GM11168 (cell line): ENCODE results near the gene NTSR2.

Experiments used
- in situ Hi-C: fragments of 300-500 bp; cut with MboI; formaldehyde crosslinking; loops from one replicate; pipeline ENCODE4 v1.12.0; 2022; ENCODE audit warnings: low sequenced_read_pairs; ENCODE audit not compliant: unreplicated experiment

Gene NTSR2, protein sequence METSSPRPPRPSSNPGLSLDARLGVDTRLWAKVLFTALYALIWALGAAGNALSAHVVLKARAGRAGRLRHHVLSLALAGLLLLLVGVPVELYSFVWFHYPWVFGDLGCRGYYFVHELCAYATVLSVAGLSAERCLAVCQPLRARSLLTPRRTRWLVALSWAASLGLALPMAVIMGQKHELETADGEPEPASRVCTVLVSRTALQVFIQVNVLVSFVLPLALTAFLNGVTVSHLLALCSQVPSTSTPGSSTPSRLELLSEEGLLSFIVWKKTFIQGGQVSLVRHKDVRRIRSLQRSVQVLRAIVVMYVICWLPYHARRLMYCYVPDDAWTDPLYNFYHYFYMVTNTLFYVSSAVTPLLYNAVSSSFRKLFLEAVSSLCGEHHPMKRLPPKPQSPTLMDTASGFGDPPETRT

DNA sequence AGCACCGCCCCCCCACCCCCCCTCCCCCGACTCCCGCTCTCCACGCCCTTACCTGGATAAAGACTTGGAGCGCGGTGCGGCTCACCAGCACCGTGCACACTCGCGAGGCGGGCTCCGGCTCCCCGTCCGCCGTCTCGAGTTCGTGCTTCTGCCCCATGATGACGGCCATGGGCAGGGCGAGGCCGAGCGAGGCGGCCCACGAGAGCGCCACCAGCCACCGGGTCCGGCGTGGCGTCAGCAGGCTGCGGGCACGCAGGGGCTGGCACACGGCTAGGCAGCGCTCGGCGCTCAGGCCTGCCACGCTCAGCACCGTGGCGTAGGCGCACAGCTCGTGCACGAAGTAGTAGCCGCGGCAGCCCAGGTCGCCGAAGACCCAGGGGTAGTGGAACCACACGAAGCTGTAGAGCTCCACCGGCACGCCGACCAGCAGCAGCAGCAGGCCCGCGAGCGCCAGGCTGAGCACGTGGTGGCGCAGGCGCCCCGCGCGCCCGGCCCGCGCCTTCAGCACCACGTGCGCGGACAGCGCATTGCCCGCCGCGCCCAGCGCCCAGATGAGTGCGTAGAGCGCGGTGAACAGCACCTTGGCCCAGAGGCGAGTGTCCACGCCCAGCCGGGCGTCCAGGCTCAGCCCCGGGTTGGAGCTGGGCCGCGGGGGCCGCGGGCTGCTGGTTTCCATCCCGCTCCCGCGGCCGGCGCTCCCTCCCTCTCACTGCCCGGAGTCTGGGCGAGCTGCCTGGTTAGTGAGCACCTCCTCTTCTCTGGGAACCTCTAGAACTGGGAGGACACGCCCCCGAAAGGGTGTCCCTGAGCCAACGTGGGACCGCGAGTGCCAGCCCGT, at the start of gene NTSR2:
NTSR2 (minus strand) TSS at position 742 of the 838 bp plus-strand sequence; CDS start at position 676, 66 bp downstream.
- in situ Hi-C loops: no loop called here

DNA sequence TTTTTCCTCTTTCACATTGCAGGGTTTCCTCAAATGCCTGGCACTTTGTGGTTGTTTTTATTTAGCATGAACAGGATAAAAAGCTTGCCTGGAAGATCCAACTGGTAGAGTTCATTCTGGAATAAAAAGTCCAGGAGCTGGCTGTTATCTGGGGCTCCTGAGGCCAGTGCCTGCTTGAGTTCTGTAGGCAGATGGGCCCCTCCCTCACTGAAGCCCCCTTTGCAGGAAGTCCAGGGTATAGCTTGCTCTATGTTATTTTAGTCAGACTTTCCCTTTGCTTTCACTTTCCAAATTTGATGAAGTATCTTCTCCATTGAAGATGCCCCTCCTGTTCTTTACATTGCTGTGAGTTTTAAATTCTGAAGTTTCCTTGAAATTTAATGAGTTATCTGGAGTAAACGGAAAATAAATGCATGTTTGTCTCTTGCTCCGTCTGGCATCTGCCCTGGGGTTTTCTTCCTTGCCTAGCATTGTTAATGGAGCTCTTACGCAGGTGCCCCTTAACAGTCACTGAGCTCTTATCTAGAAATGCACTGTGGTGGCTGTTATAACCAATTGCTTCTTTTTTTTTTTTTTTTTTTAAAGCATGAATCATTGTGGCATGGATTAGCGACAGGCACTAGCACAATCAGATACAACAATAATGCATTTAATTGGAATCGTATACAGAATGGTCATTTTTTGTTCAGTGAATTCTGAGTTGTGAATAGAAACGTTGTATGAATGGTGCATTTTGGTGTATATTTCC, 49.4 kb upstream of the NTSR2 start:
- in situ Hi-C loops: no loop called here

DNA sequence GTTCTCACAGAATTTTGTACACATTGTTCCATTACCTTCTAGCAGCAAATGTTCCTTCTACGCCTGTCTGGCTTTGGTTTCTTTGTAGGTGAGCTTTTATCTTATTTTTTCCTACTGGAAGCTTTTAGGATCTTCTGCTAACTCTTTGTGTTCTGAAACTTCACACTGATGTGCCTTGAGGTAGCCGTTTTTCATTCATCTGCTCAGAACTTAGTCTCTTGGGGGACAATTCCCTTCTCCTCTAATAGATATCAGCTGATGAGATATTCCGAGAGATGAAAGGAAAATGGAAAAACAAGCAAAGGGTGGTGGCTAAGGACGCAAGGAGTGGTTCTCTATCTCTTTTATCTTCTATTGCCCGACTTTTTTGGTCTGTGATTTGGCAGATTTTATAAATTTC, 48.6 kb upstream of the NTSR2 start:
- in situ Hi-C loops: no loop called here

DNA sequence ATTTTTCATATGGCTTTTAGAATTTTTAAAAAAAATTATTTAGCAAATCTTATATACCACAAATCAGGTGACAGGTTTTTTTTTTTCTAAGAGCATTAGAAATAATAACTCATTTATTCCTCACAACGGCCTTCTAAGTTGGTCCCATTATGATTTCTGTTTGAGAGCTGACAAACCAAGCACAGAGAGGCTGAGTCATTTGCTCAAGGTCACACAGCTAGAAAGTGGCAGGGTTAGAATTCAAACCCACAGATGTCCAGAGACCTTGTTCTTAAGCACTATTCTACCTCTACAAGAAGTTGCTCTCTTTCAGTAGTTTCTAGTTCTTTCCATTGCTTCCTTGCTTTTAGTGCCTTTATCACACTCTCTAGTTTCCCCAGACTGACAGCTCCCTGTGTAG, 47.6 kb upstream of the NTSR2 start:
- in situ Hi-C loops: no loop called here

DNA sequence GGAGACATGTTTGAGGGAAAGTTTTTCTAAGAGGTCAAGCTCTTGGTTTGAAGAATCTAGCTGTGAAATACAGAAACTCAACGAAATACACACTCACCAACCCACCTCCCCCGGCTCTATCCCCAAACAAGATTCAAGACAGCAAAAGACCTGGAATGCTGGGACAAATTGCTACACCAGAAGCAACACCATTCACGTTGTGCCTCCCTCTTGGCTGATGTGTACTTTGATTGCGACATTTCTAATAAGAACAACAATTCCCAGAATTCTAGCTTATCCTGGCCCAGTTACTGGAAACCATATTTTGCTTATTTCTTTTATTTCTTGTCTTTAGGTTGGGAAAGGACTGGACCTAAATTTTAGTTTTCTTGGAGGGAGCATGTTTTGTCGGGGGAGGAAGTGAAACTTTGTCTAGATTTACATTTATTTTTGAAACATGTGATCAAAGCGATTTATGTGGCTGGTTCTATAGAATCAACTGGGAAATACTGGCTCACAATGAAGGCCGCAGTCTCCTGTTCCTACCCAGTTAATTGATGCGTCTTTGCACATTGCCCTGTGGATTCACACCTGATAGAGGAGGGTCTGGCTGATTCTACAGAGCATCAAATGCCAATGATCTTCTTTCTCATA, 46.8 kb upstream of the NTSR2 start:
- in situ Hi-C loops: no loop called here

DNA sequence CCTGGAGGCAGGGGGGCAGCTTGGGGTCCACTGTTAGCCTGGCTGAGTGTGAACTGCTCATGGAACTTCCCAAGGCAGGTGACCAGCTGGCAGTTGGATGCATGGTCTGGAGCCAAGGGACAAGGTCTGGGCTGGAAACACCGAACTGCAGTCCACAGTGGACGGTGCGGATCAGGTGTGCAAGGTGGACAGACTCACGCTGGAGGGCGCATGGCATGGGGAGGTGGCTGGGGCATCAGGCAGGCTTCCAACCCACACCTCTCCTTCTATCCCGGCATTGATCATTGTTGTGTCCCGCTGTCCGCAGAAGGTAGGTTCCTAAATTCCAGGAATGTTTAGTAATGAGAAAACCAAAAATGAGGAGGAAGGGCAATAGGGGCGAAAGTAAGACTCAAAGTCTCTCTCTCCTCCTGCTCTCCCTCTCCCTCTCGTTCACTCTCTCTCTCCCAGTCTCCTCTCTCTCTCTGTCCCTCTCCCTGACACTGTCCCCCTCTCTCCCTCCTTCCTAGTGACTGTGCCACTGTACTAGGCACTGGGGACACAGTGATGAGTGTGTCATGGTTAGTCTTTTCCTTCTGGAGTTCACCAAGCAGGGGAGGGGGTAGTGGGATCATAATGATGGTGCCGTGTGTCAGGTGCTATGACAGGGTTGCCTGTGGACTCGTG, 46.1 kb upstream of the NTSR2 start:
- in situ Hi-C loops: no loop called here

DNA sequence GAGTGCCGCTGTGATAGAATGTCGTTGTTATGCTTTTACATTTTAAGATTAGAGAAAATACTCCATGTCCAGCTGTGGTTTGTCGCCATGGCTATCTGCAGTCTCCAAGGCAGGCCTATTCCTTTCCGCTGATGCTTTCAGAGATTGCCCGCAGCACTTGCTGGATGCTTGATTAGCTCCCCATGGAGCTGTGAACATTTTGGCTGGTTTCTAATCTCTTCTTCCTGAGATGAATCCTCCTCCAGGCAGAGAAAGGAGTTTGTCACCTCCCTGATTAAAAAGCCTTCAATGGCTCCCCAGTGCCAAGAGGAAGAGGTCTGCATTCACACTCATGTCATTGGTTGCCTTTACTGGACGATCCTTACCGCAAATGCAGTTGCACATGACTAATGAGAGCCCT, 43.8 kb upstream of the NTSR2 start:
- in situ Hi-C loops: no loop called here

DNA sequence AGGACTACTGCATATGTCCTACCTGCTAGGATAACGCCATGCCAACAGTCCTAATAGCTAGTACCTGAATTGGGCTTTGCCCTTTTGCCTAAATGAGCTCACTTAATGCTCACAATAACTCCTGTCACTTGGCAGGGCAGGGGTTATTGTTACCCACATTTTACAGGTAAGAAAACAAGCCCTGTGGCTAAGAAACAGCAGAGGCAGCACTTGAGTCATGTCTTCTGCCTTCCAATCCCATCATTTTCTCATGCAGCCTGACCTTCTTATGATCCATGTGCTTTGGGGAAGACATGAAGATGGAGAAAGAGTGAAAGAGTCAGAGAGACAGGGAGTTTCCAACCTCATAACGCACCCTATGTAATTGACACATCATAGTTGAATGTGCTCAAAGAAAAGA, 42.9 kb upstream of the NTSR2 start:
- in situ Hi-C loops: no loop called here

DNA sequence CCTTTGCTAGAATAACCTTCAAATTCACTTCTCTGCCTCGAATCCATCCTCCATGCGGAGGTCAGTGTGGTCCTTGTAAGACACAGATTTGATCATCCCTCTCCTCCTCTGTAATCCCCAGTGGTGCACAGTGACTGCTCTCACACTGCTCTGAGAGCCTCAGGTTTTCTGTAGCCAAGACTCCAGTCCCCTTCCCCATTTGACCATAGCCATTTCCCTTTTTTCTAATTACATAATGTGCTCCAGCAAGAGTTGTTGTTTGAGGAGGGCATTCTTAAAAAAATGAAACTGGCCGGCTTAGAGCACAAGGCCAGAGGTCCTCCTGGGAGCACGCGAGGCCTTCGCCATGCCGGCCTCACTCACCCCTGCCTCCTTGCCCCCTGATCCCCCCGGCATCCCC, 41.8 kb upstream of the NTSR2 start:
- in situ Hi-C loops: no loop called here

DNA sequence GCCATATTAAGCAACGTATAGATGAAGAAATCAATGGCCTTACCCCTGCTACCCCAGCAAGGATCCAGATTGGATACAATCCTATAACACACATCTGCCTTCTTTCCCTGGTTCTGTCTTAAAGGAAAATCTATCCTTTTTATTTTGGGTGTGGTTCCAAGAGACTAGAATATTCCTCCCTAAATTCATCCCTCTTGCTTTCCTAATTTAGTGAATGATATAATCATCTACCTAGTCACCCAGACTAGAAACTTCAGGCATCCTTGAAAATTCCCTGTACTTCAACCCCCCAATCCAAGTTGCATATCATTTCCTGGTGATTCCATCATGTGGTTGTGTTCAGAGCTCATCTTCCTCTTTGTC, 41.3 kb upstream of the NTSR2 start:
- in situ Hi-C loops: no loop called here

DNA sequence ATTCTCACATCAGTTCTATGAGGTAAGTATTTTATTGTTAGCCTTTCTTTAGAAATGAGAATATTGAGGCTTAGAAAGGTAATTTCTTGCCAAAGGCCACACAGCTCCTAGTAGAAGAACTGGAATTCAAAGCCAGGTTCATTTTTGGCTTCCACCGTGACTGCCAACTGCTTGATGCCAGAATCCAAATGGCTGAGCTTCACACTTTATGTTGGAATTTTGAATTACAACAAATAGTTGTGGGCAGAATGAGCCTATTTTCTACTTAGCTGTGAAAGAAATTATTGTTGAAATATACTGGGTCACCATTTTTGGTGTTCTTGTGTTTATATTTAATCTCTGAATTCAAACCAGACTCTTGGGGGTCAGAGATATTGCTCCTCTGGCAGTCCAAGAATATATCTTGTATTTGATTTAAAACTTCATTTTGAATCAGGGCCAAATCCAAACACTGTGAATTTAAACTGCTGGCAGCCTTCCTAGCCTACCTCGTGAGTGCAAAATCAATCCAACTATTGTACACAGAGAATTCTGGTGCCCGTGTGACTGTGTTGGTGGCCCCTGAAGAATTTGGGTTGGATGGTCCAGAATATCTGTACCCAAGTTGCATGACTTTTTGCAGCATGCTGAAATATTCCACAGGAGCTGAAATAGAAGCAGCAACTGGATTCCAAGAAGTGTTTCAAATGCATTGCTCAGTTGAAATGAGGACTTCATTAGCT, 40.8 kb upstream of the NTSR2 start:
- in situ Hi-C loops: no loop called here

DNA sequence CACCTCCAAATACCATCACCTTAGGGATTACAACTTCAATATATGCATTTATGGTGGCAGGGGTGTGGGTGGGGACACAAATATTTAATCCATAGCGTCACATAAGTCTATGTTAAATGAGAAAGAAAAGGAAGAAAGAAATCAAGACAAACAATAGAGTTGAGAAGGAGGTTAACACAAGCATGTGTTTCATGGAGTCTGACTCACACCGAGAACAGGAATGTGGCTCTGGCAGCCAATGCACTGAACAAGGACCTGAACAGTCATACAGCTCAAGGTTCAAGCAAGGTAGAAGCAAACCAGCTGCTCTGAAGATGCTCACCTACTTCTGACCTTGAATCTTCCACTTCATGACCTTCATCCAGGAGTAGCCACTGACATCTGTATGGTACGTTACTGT, 40.2 kb upstream of the NTSR2 start:
- in situ Hi-C loops: no loop called here

DNA sequence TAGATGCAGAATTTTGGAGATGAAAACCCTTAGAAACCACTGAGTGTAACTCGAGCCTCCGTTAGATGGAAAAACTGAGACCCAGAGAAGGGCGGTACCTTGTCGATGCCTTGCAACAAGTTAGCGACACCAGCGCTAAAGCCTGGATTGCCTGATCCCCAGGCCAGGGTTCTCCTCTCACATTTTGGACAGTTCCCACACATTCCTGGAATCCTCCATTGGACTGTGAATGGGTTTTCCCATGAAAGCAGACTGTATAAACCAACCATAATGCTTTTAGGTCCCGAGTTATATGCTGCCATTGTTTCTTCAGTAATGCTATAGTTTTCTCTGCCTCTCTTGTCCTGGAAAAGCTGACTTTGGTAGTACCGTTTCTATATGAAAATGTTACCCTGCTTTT, 39.3 kb upstream of the NTSR2 start:
- in situ Hi-C loops: no loop called here

DNA sequence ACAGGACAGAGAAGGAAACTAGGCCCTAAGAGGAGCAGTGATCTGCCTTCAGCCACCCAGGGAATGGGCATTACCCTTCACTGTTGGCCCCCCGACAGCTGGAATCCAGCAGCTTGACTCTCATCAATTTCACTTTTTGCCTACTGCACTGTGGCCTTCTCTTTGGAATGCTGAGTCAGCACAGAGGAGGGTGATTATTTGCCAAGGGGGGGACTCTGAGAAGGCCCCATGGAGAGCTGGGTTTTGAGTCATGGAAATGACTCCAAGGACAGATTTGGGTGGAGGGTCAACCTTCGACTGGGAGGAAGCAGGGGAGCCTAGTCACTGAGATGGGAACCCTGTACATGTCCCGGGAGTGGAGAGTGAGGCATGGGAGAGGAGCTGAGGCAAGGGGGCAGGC, 38.1 kb upstream of the NTSR2 start:
- in situ Hi-C loops: no loop called here

DNA sequence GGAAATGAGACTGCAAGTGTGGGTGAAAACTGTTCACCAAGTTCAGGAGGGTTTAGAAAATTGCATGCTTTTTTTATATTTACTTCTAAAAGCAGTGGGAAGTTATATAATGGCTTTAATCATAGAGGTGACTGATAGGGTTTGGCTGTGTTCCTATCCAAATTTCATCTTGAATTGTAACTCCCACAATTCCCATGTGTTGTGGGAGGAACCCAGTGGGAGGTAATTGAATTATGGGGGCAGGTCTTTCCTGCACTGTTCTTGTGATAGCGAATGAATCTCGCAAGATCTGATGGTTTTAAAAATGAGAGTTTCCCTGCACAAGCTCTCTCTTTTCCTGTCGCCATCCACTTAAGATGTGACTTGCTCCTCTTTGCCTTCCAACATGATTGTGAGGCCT, 35.7 kb upstream of the NTSR2 start:
- in situ Hi-C loops: no loop called here

DNA sequence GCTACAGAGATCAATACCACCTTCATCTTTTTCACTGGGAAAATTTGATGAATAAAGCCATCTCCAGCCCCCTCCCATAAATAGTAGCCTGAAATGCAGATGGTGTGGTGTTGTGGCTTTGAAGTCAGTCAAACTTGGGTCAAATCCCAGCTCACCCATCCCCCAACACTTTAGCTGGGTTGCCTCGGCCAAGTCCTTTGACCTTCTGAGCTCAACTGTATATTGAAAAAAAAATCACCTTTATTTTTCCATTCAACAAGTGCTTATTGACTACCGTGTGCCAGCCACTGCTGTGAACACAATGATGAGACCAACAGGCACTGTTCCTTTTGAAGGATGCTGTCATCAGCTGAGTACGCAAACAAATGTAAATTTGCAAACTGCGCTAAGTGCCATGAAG, 35.1 kb upstream of the NTSR2 start:
- in situ Hi-C loops: no loop called here

DNA sequence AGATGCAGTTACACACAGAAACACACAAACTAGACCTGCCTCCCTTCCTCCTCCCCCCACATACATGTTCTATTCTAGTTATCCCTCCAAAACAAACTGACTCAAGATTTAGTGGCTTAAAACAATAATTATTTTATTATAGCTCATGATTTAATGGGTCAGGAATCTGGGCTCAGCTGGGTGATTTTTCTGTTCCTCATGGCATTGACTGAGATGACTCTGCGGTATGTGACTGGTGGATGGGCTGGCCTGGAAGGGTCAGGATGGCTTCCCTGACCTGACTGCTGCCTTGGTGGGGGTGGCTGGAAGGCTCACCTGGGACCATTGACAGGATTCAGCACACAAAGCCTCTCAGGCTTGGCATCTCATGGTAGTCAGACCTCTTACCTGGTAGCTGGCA, 33.7 kb upstream of the NTSR2 start:
- in situ Hi-C loops: no loop called here

DNA sequence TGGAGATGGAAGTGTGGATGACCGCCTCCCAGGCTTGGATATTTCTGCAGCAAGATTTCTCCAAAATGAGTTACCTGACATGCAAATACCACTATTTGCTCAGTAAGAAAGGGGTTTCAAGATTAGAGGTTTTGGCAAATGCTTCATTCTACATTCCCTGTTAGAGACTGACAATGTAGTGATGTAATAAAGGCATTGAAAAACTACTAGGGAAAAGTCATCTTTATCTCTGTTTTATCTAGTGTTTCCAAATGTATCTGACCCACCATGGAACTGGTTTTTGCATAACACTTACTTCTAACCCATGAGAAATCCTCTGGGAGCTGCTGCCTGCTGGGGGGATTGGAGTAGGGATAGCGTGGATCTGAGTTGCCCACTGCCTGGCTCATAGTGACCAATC, 33.0 kb upstream of the NTSR2 start:
- in situ Hi-C loops: no loop called here

DNA sequence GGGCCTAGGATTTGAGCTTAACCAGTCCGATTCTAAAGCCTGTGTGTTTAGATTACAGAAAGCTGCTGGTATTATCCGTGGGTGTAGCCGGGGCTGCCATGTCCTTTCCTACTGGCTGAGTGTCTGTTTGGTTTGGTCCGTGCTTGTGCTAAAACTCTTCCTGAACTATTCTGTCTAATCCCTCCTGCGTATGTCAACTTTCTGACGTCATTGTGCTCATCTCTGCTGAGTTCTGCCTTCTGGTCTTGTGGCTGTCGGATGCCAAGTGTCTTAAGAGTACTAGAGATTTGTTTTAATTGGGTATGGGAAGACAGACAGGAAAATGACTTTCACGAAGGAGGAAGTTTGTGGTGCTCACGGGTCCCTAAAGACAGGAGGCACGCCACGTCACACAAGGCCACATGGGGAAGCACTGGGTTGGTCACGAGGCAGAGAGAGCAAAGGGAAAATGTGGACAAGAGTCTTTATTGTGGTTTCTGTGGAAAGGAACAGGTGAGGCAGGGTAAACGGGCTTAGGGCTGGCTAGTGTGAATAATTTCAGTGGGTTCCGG, 31.8 kb upstream of the NTSR2 start:
- in situ Hi-C loops: no loop called here
